Osteocyte (in vitro differentiated cells): ENCODE data around the gene PGAM2. TPM values are rescaled to one million over a fixed set of nuclear protein-coding genes. Genes with fewer than 3 reads are reported as not detected.

Source experiments
- DNase-seq: peaks from one replicate; pipeline ENCODE4 v3.0.0; 2021; ENCODE audit warnings: mixed read lengths; ENCODE audit not compliant: unreplicated experiment; ENCODE audit errors: extremely low spot score
- H3K27ac Mint-ChIP-seq: one replicate; pipeline ENCODE4 v1.8.0; 2021; ENCODE audit warnings: mild to moderate bottlenecking, mixed read lengths; ENCODE audit not compliant: unreplicated experiment
- H3K27me3 Mint-ChIP-seq: one replicate; pipeline ENCODE4 v1.8.0; 2021; ENCODE audit warnings: mixed read lengths; ENCODE audit not compliant: unreplicated experiment
- H3K36me3 Mint-ChIP-seq: one replicate; pipeline ENCODE4 v1.8.0; 2021; ENCODE audit warnings: mixed read lengths; ENCODE audit not compliant: unreplicated experiment
- H3K4me1 Mint-ChIP-seq: one replicate; pipeline ENCODE4 v1.8.0; 2021; ENCODE audit warnings: mixed read lengths; ENCODE audit not compliant: unreplicated experiment
- H3K4me3 Mint-ChIP-seq: one replicate; pipeline ENCODE4 v1.8.0; 2021; ENCODE audit warnings: mild to moderate bottlenecking, moderate library complexity, mixed read lengths; ENCODE audit not compliant: unreplicated experiment
- H3K9me3 Mint-ChIP-seq: one replicate; pipeline ENCODE4 v1.8.0; 2021; ENCODE audit warnings: mixed read lengths; ENCODE audit not compliant: unreplicated experiment
- total RNA-seq: library from RNA; stranded (reverse); gene quantifications from 2 replicates; pipeline ENCODE4 v1.2.1, GENCODE V29; 2021
- TF ChIP-seq, protein P1 (sequence below): fragments of 200-600 bp; sonication (generic); IDR thresholded peaks from 2 replicates; pipeline ENCODE4 v1.5.0; 2021; ENCODE audit warnings: antibody characterized with exemption, mild to moderate bottlenecking, moderate library complexity

PGAM2 gene
- total RNA-seq, 1 donor from 2014 or later, result 0.97 TPM

DNA sequence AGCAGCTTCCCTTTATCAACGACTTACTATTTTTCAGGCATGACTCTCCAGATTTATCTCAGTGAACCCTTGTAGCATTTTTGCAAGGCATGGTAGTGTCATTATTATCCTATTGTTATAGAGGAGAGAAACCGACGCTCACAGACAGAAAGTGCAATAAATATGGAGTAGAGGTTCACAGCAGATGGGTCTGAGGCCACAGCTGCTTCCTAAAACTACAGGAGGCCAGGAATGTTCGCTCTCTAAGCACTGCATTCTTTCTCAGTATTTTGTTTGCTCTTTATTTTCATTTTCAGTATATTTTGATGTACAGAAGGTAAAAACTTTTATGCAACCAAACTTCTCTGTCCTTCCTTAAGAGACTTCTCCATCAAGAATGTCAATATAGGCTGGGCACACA is 34.3 kb upstream of the PGAM2 start:
- no peaks in the 10 kb centered on the region for H3K27me3 Mint-ChIP-seq
- no peaks in the 10 kb centered on the region for H3K9me3 Mint-ChIP-seq
- no peaks in the 10 kb centered on the region for H3K36me3 Mint-ChIP-seq
- H3K4me3 Mint-ChIP-seq, result no peak overlapping the region
- H3K4me1 Mint-ChIP-seq, result peaks cover 75% of the 10 kb centered on the region
- H3K27ac Mint-ChIP-seq, result peak overlapping the region; percentile 96
- TF ChIP-seq, protein P1, sequence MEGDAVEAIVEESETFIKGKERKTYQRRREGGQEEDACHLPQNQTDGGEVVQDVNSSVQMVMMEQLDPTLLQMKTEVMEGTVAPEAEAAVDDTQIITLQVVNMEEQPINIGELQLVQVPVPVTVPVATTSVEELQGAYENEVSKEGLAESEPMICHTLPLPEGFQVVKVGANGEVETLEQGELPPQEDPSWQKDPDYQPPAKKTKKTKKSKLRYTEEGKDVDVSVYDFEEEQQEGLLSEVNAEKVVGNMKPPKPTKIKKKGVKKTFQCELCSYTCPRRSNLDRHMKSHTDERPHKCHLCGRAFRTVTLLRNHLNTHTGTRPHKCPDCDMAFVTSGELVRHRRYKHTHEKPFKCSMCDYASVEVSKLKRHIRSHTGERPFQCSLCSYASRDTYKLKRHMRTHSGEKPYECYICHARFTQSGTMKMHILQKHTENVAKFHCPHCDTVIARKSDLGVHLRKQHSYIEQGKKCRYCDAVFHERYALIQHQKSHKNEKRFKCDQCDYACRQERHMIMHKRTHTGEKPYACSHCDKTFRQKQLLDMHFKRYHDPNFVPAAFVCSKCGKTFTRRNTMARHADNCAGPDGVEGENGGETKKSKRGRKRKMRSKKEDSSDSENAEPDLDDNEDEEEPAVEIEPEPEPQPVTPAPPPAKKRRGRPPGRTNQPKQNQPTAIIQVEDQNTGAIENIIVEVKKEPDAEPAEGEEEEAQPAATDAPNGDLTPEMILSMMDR, result no peak
- no peak for DNase-seq

DNA sequence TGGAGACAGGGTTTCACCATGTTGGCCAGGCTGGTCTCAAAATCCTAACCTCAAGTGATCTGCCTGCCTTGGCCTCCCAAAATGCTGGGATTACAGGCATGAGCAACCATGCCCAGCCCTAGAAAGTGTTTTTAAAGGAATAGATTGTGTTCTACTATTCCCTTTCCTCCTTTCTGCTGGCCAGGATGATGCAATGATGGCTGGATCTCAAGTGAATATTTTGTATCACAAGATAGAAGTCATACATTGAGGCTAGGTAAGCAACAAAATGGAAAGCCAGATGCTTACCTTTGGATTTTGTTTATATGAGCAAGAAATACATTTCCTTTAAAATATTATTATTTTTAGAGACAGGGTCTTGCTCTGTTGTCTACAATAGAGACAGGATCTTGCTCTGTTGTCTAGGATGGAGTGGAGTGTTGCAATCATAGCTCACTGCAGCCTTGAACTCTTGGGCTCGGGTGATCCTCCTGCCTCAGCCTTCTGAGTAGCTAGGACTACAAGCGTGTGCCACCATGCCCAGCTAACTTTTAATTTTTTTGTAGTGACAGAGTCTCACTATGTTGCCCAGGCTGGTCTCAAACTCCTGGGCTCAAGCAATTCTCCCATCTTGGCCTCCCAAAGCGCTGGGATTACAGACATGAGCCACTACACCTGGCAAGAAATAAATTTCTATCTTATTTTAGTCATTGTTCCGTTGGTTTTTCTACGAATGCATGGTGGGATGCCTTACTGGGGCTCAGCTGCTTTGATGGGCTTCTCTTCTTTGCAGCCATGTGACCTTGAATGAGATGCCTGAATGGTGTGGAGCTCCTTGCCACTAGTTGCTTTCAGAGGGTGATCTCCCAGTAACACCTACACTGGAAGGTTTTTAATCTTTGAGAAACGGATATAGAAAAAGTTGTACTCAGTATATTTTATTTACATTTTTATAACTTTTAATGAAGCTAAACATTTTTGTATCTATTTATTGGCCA is 33.0 kb upstream of the PGAM2 start:
- no peak overlapping the region for H3K4me3 Mint-ChIP-seq
- no peak for DNase-seq
- no peaks in the 10 kb centered on the region for H3K36me3 Mint-ChIP-seq
- H3K27me3 Mint-ChIP-seq, result no peaks in the 10 kb centered on the region
- H3K27ac Mint-ChIP-seq, result no peak overlapping the region
- TF ChIP-seq, protein P1, result no peak
- H3K4me1 Mint-ChIP-seq, result peaks cover 74% of the 10 kb centered on the region
- H3K9me3 Mint-ChIP-seq, result no peaks in the 10 kb centered on the region

GRCh38 chr7:44097064-44097932 is 31.9 kb upstream of the PGAM2 start:
- Mint-ChIP-seq H3K36me3 (no peaks in the 10 kb centered on the region), H3K27me3 (no peaks in the 10 kb centered on the region), H3K4me3 (no peak overlapping the region), H3K4me1 (peaks cover 66% of the 10 kb centered on the region), H3K9me3 (no peaks in the 10 kb centered on the region), H3K27ac (no peak overlapping the region)
- TF ChIP-seq, protein P1, result no peak
- no peak for DNase-seq

DNA sequence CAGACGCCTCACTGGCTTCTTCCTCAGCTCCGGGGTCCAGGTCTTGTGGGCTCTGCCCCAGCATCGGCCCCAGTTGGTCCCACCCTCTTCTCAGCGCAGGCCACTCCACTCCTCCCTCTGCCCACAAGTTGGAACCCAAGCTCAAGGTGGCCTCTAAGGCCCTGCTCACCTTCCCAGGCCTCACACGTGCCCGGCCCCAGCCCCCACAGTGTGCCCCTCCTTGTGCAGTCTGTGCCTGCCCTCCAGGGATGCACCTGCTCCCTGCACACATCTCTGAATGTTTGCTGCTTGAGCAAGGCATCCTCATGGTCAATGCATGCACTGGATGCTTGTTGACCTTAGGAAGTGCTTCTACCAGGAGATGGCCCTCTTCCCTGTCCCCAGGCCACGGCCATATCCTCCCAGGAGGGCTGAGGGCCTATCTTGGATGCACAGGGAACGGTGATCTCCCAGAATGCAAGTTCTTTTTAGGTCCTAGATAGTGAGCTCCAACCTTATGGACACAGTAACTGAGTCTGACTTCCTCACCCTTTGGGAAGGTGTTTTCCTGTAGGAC is 31.0 kb upstream of the PGAM2 start:
- no peaks in the 10 kb centered on the region for H3K9me3 Mint-ChIP-seq
- peak overlapping the region; percentile 4 for H3K27ac Mint-ChIP-seq
- peaks cover 59% of the 10 kb centered on the region for H3K4me1 Mint-ChIP-seq
- H3K4me3 Mint-ChIP-seq, result no peak overlapping the region
- no peaks in the 10 kb centered on the region for H3K36me3 Mint-ChIP-seq
- TF ChIP-seq, protein P1, result no peak
- DNase-seq, result no peak
- no peaks in the 10 kb centered on the region for H3K27me3 Mint-ChIP-seq
